Trophoblast cell (in vitro differentiated cells and primary cell): ENCODE results near the gene RESF1.
A peak's percentile ranks its signal among the peaks of the same experiment; 100 is the strongest.

Experiments used
- DNase-seq, 2 donors: peaks; one replicate each; pipeline ENCODE4 v3.0.0-alpha.2; 2016
- H2AFZ ChIP-seq: 2 replicates; pipeline ENCODE4 v1.6.1; 2013; ENCODE audit warnings: low read length, moderate library complexity, mild to moderate bottlenecking; ENCODE audit not compliant: insufficient read depth, poor library complexity
- H2AK5ac ChIP-seq: 2 replicates; pipeline ENCODE4 v1.6.1; 2013; ENCODE audit warnings: mild to moderate bottlenecking, low read length
- H2BK120ac ChIP-seq: 2 replicates; pipeline ENCODE4 v1.6.1; 2013; ENCODE audit warnings: low read length, mild to moderate bottlenecking, moderate library complexity; ENCODE audit not compliant: insufficient read depth, poor library complexity
- H2BK12ac ChIP-seq: 2 replicates; pipeline ENCODE4 v1.6.1; 2013; ENCODE audit warnings: mild to moderate bottlenecking, low read length, moderate library complexity
- H2BK5ac ChIP-seq: 2 replicates; pipeline ENCODE4 v1.6.1; 2013; ENCODE audit warnings: low read length, low read depth, moderate library complexity, mild to moderate bottlenecking; ENCODE audit not compliant: poor library complexity
- H3K14ac ChIP-seq: 2 replicates; pipeline ENCODE4 v1.6.1; 2013; ENCODE audit warnings: mild to moderate bottlenecking, low read length
- H3K18ac ChIP-seq: 2 replicates; pipeline ENCODE4 v1.6.1; 2013; ENCODE audit warnings: mild to moderate bottlenecking, low read length
- H3K23ac ChIP-seq: 2 replicates; pipeline ENCODE4 v1.6.1; 2013; ENCODE audit warnings: low read length
- H3K27ac ChIP-seq: 2 replicates; pipeline ENCODE4 v1.5.1; 2013; ENCODE audit warnings: low read depth, mild to moderate bottlenecking, inconsistent platforms, low read length, moderate library complexity
- H3K27me3 ChIP-seq: 2 replicates; pipeline ENCODE4 v1.6.1; 2013; ENCODE audit warnings: inconsistent platforms, mild to moderate bottlenecking, low read length, moderate library complexity; ENCODE audit not compliant: insufficient read depth
- H3K36me3 ChIP-seq, 2 experiments: 1 replicate in 1 of 2; 2 replicates in 1 of 2; pipeline ENCODE4 v1.6.1; 2013; ENCODE audit warnings: low read length in 2 of 2, mild to moderate bottlenecking in 2 of 2, moderate library complexity in 1 of 2; ENCODE audit not compliant: insufficient read depth in 2 of 2, control insufficient read depth in 1 of 2
- H3K4ac ChIP-seq: 2 replicates; pipeline ENCODE4 v1.6.1; 2013; ENCODE audit warnings: low read depth, mild to moderate bottlenecking, low read length, moderate library complexity
- H3K4me1 ChIP-seq, 2 experiments: 1 replicate in 1 of 2; 2 replicates in 1 of 2; pipeline ENCODE4 v1.6.1; 2013; ENCODE audit warnings: low read length in 2 of 2, mild to moderate bottlenecking in 2 of 2, moderate library complexity in 1 of 2; ENCODE audit not compliant: insufficient read depth in 2 of 2, control insufficient read depth in 1 of 2
- H3K4me2 ChIP-seq: 2 replicates; pipeline ENCODE4 v1.6.1; 2013; ENCODE audit warnings: inconsistent platforms, mild to moderate bottlenecking, low read length, moderate library complexity
- H3K4me3 ChIP-seq: 2 replicates; pipeline ENCODE4 v1.5.1; 2013; ENCODE audit warnings: mild to moderate bottlenecking, low read depth, low read length, inconsistent platforms
- H3K79me1 ChIP-seq: one replicate; pipeline ENCODE4 v1.6.1; 2013; ENCODE audit warnings: low read length
- H3K79me2 ChIP-seq: 2 replicates; pipeline ENCODE4 v1.6.1; 2013; ENCODE audit warnings: low read length, mild to moderate bottlenecking; ENCODE audit not compliant: control insufficient read depth, insufficient read depth, poor library complexity
- H3K9ac ChIP-seq: 2 replicates; pipeline ENCODE4 v1.6.1; 2013; ENCODE audit warnings: mild to moderate bottlenecking, low read length
- H3K9me3 ChIP-seq: 2 replicates; pipeline ENCODE4 v1.6.1; 2013; ENCODE audit warnings: low read depth, mild to moderate bottlenecking, control low read depth, inconsistent platforms, low read length; ENCODE audit not compliant: insufficient read depth
- H4K12ac ChIP-seq: 2 replicates; pipeline ENCODE4 v1.6.1; 2013; ENCODE audit warnings: low read depth, mild to moderate bottlenecking, low read length, moderate library complexity
- H4K8ac ChIP-seq: 2 replicates; pipeline ENCODE4 v1.6.1; 2013; ENCODE audit warnings: low read depth, mild to moderate bottlenecking, low read length, moderate library complexity
- H4K91ac ChIP-seq: one replicate; pipeline ENCODE4 v1.6.1; 2013; ENCODE audit warnings: low read depth, mild to moderate bottlenecking, low read length, moderate library complexity
- WGBS: extraction: QIAGEN DNeasy Blood & Tissue Kit; methylation state at CpG from one replicate; pipeline ENCODE4 v1.1.7; 2013; ENCODE audit warnings: missing lambda C conversion rate; ENCODE audit not compliant: insufficient read length, insufficient coverage; ENCODE audit errors: extremely low coverage; 5-methylcytosine and 5-hydroxymethylcytosine counted together

Gene RESF1

DNA sequence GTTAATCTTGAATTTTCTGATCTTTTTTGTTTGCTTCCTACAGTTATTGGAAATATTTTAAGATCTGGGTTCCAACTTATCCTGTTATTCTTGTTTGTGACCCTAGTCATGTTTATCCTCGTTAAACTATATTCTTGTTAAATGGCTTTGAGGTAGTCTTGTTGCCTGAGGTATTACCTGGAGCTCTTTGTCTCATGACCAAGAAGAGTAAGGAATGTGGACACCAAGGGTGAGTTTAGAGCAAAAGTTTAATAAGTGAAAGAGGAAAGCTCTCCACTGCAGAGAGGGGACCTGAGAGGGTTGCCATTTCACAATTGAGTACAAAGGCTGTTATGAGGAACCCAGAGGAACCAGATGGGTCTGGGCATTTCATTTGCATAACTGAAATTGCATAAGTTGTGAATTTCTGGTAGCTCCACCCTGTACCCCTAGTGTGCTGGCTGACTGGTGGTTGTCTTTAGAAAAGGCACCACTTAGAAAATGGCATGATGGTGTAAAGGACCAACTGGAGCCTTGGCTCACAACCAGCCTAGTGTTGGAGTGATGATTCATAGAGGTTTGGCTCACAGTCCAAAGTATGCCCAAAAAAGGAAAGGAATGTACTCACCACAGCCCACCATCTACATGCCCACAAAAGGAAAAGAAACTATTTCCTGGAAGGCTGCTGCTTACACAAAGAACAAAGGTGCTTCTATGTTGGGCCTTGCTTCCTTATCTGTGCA lies 36.7 kb upstream of the RESF1 start:
- Histone ChIP-seq H3K4ac (no peak overlapping the region), H3K23ac (no peak overlapping the region), H3K79me2 (no peaks in the 10 kb centered on the region), H3K14ac (no peak overlapping the region), H4K91ac (no peak overlapping the region), H4K12ac (no peak overlapping the region), H3K4me1 (no peaks in the 10 kb centered on the region), H3K18ac (no peak overlapping the region), H3K4me2 (no peak overlapping the region), H2AK5ac (no peak overlapping the region), H4K8ac (no peak overlapping the region), H3K9ac (no peak overlapping the region), H3K27me3 (no peaks in the 10 kb centered on the region), H2BK12ac (no peak overlapping the region), H3K9me3 (peaks cover 8% of the 10 kb centered on the region), H2BK120ac (no peak overlapping the region), H2BK5ac (no peak overlapping the region), H2AFZ (no peak overlapping the region), H3K4me3 (no peak overlapping the region), H3K36me3 (no peaks in the 10 kb centered on the region), H3K79me1 (peaks cover 1% of the 10 kb centered on the region), H3K27ac (no peak overlapping the region)
- DNase-seq, result no peak
- no CpG with 5 or more reads among the region's 1 CpG for WGBS

DNA sequence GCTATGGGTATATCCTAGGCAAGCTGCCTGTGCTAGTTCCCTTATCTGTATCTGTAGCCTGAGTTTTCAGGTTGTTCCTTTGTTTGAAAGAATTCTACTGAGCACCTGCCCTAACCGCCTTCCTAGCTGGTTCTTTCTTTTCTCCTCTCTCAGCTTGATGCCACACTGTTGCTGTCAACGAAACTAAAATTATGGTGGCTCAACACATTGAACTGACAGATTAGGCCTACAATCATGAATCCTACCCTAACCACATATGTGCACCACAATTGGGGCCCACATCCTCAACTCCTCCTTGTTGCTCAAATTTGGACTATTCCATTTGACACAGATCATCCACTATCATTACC lies 36.2 kb upstream of the RESF1 start:
- H3K4me1 ChIP-seq, result no peaks in the 10 kb centered on the region
- H3K23ac ChIP-seq, result no peak overlapping the region
- H3K9ac ChIP-seq, result no peak overlapping the region
- no peak overlapping the region for H2BK120ac ChIP-seq
- H2AFZ ChIP-seq, result no peak overlapping the region
- H3K36me3 ChIP-seq, result no peaks in the 10 kb centered on the region
- H3K14ac ChIP-seq, result no peak overlapping the region
- no peak overlapping the region for H3K27ac ChIP-seq
- H3K18ac ChIP-seq, result no peak overlapping the region
- no peak for DNase-seq
- H3K4me2 ChIP-seq, result no peak overlapping the region
- H4K91ac ChIP-seq, result no peak overlapping the region
- H4K8ac ChIP-seq, result no peak overlapping the region
- no peak overlapping the region for H3K4me3 ChIP-seq
- H2BK5ac ChIP-seq, result no peak overlapping the region
- no peak overlapping the region for H2BK12ac ChIP-seq
- no CpG with 5 or more reads among the region's 2 CpGs for WGBS
- H3K4ac ChIP-seq, result no peak overlapping the region
- H3K27me3 ChIP-seq, result no peaks in the 10 kb centered on the region
- no peak overlapping the region for H4K12ac ChIP-seq
- H3K9me3 ChIP-seq, result peaks cover 8% of the 10 kb centered on the region
- H3K79me2 ChIP-seq, result no peaks in the 10 kb centered on the region
- H2AK5ac ChIP-seq, result no peak overlapping the region
- H3K79me1 ChIP-seq, result no peaks in the 10 kb centered on the region

DNA sequence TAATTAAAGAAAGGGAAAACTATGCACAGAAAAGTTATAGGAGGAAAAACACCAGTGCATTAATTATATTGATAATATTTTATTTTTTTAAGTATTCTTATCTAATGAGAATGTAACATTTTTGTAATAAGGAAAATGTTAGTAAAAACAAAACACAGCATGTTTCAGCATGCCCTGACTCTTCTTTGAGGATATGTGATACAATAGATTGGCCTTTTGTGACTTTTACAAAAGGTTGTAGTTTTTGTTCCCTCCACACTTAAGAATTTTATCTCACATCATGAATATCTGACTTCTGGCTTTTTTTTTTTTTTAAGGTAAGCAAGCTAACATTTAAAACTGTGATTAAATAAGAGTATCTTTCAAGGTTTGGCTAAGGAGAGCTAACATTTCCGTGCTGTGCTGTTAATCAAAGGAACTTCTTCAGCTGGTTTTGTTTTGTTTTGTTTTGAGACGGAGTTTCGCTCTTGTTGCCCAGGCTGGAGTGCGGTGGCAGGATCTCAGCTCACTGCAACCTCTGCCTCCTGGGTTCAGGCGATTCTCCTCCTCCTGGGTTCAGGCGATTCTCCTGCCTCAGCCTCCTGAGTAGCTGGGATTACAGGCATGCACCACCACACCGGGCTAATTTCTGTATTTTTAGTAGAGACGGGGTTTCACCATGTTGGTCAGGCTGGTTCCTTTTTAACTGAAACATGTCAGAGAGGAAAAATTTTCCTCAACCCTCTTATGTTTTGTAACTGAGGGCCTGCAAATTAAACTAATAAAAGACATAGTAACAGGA lies 30.8 kb upstream of the RESF1 start:
- Histone ChIP-seq H3K18ac (no peak overlapping the region), H2BK120ac (peak overlapping the region; percentile 37), H2AFZ (no peak overlapping the region), H3K9ac (no peak overlapping the region), H3K14ac (no peak overlapping the region), H3K27ac (no peak overlapping the region), H3K4me1 (peaks cover 0 to 4% of the 10 kb centered on the region in 2 experiments), H3K4me2 (no peak overlapping the region), H3K4ac (no peak overlapping the region), H4K91ac (no peak overlapping the region), H2BK5ac (no peak overlapping the region), H3K36me3 (no peaks in the 10 kb centered on the region), H2AK5ac (no peak overlapping the region), H3K4me3 (no peak overlapping the region), H2BK12ac (no peak overlapping the region), H3K9me3 (peaks cover 3% of the 10 kb centered on the region), H4K12ac (no peak overlapping the region), H4K8ac (no peak overlapping the region), H3K79me1 (no peaks in the 10 kb centered on the region), H3K27me3 (no peaks in the 10 kb centered on the region), H3K23ac (no peak overlapping the region), H3K79me2 (no peaks in the 10 kb centered on the region)
- WGBS, result no CpG with 5 or more reads among the region's 8 CpGs
- DNase-seq, result no peak

DNA sequence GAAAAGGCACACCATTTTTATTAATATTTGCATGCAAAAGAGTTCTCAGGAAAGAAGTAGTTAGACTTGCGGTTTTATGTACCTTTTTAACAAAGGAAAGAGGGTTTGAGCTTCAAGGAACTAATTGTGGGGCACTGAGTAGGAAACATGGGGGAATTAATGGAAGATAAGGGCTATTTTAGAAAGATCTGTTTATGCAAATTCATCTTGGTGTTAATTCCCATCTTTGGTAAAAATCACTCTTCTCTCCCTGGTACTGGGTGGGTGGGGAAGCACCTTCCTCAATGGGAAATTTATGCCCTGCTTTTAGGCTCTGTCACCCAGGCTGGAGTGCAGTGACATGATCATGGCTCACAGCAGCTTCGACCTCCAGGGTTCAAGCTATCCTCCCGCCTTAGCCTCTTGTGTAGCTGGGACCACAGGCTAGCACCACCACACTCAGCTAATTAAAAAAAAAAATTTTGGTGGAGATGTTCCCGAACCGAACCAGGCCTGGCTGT lies 30.1 kb upstream of the RESF1 start:
- Histone ChIP-seq H4K12ac (no peak overlapping the region), H3K27me3 (no peaks in the 10 kb centered on the region), H3K4me3 (no peak overlapping the region), H2AFZ (no peak overlapping the region), H3K36me3 (no peaks in the 10 kb centered on the region), H2AK5ac (no peak overlapping the region), H3K27ac (no peak overlapping the region), H4K8ac (no peak overlapping the region), H2BK12ac (peak overlapping the region; percentile 82), H2BK5ac (no peak overlapping the region), H3K14ac (no peak overlapping the region), H3K9ac (no peak overlapping the region), H3K79me1 (no peaks in the 10 kb centered on the region), H2BK120ac (no peak overlapping the region), H3K9me3 (peaks cover 3% of the 10 kb centered on the region), H3K4me1 (peaks cover 0 to 4% of the 10 kb centered on the region in 2 experiments), H3K4ac (no peak overlapping the region), H3K18ac (no peak overlapping the region), H3K79me2 (no peaks in the 10 kb centered on the region), H4K91ac (no peak overlapping the region), H3K23ac (no peak overlapping the region), H3K4me2 (no peak overlapping the region)
- DNase-seq, result no peak
- no CpG with 5 or more reads among the region's 5 CpGs for WGBS
